Measurements from ENCODE around the gene SLC23A1. TPM values are rescaled to one million over a fixed set of nuclear protein-coding genes. Genes with fewer than 3 reads are reported as not detected.

Gene SLC23A1
- total RNA-seq, 4 donors from 2014 or later: not detected

DNA sequence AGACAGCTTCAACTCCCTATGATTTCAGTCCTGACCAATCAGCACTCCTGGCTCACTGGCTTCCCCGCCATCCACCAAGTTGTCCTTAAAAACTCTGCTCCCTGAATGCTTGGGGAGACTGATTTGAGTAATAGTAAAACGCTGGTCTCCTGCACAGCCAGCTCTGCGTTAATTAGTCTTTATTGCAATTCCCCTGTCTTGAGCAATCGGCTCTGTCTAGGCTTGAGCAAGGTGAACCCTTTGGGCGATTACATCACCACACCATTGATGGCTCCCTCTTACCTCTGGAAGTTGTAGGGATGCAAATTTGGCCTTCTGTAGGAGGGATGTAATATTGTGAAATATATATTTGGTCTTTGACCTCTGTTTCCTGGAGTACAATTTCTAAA is 2.9 kb upstream of the SLC23A1 start:
- TF ChIP-seq POLR2A (IDR thresholded peaks at IDR 0.05): no peak
- no peak for TF ChIP-seq EP300 (IDR thresholded peaks at IDR 0.05)
- TF ChIP-seq, protein P1, sequence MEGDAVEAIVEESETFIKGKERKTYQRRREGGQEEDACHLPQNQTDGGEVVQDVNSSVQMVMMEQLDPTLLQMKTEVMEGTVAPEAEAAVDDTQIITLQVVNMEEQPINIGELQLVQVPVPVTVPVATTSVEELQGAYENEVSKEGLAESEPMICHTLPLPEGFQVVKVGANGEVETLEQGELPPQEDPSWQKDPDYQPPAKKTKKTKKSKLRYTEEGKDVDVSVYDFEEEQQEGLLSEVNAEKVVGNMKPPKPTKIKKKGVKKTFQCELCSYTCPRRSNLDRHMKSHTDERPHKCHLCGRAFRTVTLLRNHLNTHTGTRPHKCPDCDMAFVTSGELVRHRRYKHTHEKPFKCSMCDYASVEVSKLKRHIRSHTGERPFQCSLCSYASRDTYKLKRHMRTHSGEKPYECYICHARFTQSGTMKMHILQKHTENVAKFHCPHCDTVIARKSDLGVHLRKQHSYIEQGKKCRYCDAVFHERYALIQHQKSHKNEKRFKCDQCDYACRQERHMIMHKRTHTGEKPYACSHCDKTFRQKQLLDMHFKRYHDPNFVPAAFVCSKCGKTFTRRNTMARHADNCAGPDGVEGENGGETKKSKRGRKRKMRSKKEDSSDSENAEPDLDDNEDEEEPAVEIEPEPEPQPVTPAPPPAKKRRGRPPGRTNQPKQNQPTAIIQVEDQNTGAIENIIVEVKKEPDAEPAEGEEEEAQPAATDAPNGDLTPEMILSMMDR (IDR thresholded peaks at IDR 0.05): no peak
- no peak for TF ChIP-seq POLR2AphosphoS5 (IDR thresholded peaks at IDR 0.05)
- H3K4me3 ChIP-seq: no peak overlapping the region
- no peaks in the 10 kb centered on the region for H3K27me3 ChIP-seq
- H3K4me1 ChIP-seq: peaks cover 0 to 31% (median 13%) of the 10 kb centered on the region in 3 donors
- ATAC-seq: no peak
- no peaks in the 10 kb centered on the region for H3K9me3 ChIP-seq
- H3K36me3 ChIP-seq: no peaks in the 10 kb centered on the region
- no peak overlapping the region for H3K27ac ChIP-seq
- 88 to 91% methylated on average over 4 to 5 of the region's 5 CpGs for WGBS, 2 donors (ENCODE audit: low coverage in 1 of 2)

DNA sequence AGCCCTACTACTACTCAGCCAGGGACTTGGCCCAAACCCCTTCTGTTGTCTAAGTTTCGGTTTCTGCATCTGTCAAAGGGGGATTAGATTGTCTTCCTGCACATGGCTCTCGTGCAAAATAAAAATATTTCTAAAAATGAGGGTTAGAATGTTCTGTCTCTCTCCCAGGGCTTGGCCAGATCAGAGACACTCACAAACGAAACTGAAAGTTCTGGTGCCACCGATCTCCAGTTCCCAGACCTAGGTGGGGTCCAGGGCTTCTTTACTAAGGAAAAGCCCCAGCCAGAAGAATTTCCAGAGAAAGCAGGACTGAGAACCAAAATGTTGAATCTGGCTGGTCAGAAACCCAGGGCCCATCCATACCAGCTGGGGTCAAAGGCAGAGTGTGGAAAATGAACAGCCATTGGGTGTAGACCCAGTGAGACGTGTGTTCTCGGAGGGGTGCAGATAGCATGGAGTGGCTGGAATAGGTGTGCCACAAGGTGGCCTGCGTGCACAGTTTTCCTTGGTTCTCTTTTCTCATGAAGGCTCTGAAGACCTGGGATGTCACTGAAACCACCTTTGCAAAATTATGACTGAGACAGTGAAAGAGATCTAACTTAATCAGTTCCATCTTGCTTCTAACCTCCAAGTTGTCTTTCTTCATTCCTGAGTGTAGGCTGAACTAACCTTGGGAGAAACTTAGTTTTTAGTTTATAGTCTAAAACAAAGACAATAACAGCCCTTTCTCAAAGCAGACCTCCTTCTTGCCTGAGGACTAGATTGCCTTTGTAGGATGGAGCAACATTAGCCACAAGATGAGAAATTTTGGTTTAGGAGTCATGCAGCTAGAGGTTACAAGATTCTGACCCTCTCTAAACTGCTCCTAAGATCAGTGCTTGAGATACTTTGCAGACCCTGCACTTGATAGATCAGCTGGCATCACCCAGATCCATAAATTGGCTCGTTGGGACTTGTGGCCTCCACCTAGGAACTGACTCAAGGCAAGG is 2.3 kb upstream of the SLC23A1 start:
- ATAC-seq: no peak
- WGBS, 2 donors (ENCODE audit: low coverage in 1 of 2): 41 to 57% methylated on average over 3 to 5 of the region's 8 CpGs
- Histone ChIP-seq H3K4me1 (peaks cover 0 to 24% (median 13%) of the 10 kb centered on the region in 3 donors), H3K9me3 (no peaks in the 10 kb centered on the region), H3K27me3 (no peaks in the 10 kb centered on the region), H3K4me3 (peak overlapping the region in 1 of 2 donors; percentile 37), H3K27ac (peak overlapping the region in 3 of 4 donors; percentile 55 to 62 (median 62)), H3K36me3 (no peaks in the 10 kb centered on the region)
- TF ChIP-seq, protein P1 (IDR thresholded peaks at IDR 0.05): peak in 1 of 4 experiments; percentile 30
- TF ChIP-seq POLR2AphosphoS5 (IDR thresholded peaks at IDR 0.05) (no peak), POLR2A (IDR thresholded peaks at IDR 0.05) (no peak)

DNA sequence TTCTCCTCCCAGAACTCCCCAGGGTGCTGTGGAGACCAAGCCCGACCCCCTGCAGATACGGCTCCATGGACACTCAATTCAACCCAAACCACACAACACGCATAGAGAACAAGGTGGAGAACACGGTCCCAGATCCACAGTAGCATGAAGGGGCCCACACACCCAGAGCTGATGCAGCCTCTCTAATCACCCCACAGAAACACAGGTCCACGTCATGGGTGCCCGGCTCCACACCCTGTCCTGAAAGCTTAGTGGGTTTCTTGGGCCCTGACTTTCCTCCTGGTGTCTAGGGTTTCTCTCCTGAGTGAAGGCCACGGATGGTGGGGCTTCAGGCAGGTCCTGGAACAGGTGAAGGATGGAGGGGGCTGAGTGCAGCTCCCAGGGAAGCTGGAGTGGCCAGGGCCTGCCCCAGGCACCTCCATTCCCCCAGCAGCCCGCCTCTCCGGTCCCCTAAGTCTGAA is 1.5 kb upstream of the SLC23A1 start:
- peak overlapping the region in 3 of 4 donors; percentile 55 to 62 (median 62) for H3K27ac ChIP-seq
- no peaks in the 10 kb centered on the region for H3K36me3 ChIP-seq
- ATAC-seq: no peak
- H3K9me3 ChIP-seq: no peaks in the 10 kb centered on the region
- no peaks in the 10 kb centered on the region for H3K27me3 ChIP-seq
- TF ChIP-seq POLR2AphosphoS5 (IDR thresholded peaks at IDR 0.05) (no peak), POLR2A (IDR thresholded peaks at IDR 0.05) (no peak), EP300 (IDR thresholded peaks at IDR 0.05) (no peak)
- TF ChIP-seq, protein P1 (IDR thresholded peaks at IDR 0.05): no peak
- peaks cover 0 to 24% (median 13%) of the 10 kb centered on the region in 3 donors for H3K4me1 ChIP-seq
- 40% methylated on average over 1 of the region's 9 CpGs; no CpG with 5 or more reads in 1 of the 2 donors for WGBS, 2 donors (ENCODE audit: low coverage in 1 of 2)
- peak overlapping the region in 1 of 2 donors; percentile 37 for H3K4me3 ChIP-seq

DNA sequence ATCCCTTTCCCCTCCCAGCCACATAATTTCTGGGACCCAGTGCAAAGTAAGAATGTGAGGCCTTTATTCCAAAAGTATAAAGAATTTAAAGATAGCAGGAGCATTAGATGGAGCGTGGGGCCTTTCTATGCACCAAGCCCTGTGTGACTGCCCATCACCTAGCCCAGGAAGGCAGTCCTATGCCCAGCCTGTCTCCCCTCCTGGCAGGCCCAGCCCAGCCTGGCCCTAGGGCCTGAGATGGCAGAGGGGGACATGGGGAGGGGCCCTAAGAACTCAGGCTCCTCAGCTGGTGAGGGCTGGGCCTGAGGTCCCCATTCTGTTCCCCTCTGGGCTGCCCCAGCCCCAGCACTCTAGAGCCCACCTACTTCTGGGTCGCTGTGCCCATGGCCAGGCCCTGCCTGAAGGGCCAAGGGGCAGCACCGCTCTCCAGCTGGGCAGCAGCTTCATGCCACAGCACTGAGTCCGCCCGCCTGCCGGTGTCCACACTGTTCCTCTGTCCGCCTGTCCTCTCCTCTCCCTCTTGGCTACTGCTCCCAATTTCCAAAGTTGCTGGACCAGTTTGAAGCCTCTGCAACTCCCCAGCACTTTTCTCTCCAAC is 995 bp upstream of the SLC23A1 start:
- no peak for ATAC-seq
- Histone ChIP-seq H3K4me1 (peaks cover 0 to 24% (median 13%) of the 10 kb centered on the region in 3 donors), H3K27ac (peak overlapping the region in 2 of 4 donors; percentile 10 to 62), H3K9me3 (no peaks in the 10 kb centered on the region), H3K27me3 (no peaks in the 10 kb centered on the region), H3K36me3 (no peaks in the 10 kb centered on the region), H3K4me3 (no peak overlapping the region)
- TF ChIP-seq POLR2A (IDR thresholded peaks at IDR 0.05): no peak
- TF ChIP-seq, protein P1 (IDR thresholded peaks at IDR 0.05): no peak
- no peak for TF ChIP-seq POLR2AphosphoS5 (IDR thresholded peaks at IDR 0.05)
- no peak for TF ChIP-seq EP300 (IDR thresholded peaks at IDR 0.05)
- no CpG with 5 or more reads among the region's 7 CpGs for WGBS, 2 donors (ENCODE audit: low coverage in 1 of 2)
